HG03108 (cell line): ENCODE data around the gene RPL36.

ENCODE experiments used
- ATAC-seq: cut with Tn5 transposase; IDR thresholded peaks from one replicate; pipeline ENCODE4 v1.9.1; 2021; ENCODE audit warnings: moderate library complexity; ENCODE audit not compliant: unreplicated experiment

RPL36 gene

GRCh38 chr19:5690125-5690954, at the start of gene RPL36:
TSS of gene RPL36 (plus strand) at chr19:5690295. CDS start at chr19:5690508, 213 bp downstream.
- no peak for ATAC-seq

GRCh38 chr19:5641171-5641570, 48.9 kb upstream of the RPL36 start:
- no peak for ATAC-seq

- no peak for ATAC-seq
These were observed 47.9 kb upstream of the RPL36 start for GRCh38 chr19:5642204-5642603.

GRCh38 chr19:5643060-5643459, 47.0 kb upstream of the RPL36 start:
- no peak for ATAC-seq

GRCh38 chr19:5644037-5644436, 46.1 kb upstream of the RPL36 start:
- ATAC-seq, result no peak

GRCh38 chr19:5645409-5645808, 44.7 kb upstream of the RPL36 start:
- no peak for ATAC-seq

- no peak for ATAC-seq
These were observed 43.4 kb upstream of the RPL36 start for GRCh38 chr19:5646703-5647102.

GRCh38 chr19:5648464-5648863, 41.6 kb upstream of the RPL36 start:
- ATAC-seq, result no peak

GRCh38 chr19:5651361-5651760, 38.7 kb upstream of the RPL36 start:
- ATAC-seq, result no peak

GRCh38 chr19:5652261-5652660, 37.8 kb upstream of the RPL36 start:
- ATAC-seq, result no peak

- ATAC-seq, result no peak
These were observed 35.2 kb upstream of the RPL36 start for GRCh38 chr19:5654931-5655330.

- ATAC-seq, result no peak
These were observed 34.7 kb upstream of the RPL36 start for GRCh38 chr19:5655412-5655811.

GRCh38 chr19:5661483-5661882, 28.6 kb upstream of the RPL36 start:
- ATAC-seq, result no peak

- ATAC-seq, result no peak
These were observed 26.2 kb upstream of the RPL36 start for GRCh38 chr19:5663904-5664303.

GRCh38 chr19:5664515-5664914, 25.6 kb upstream of the RPL36 start:
- no peak for ATAC-seq

- no peak for ATAC-seq
These were observed 24.1 kb upstream of the RPL36 start for GRCh38 chr19:5665781-5666513.

- no peak for ATAC-seq
These were observed 23.0 kb upstream of the RPL36 start for GRCh38 chr19:5666921-5667610.

GRCh38 chr19:5667751-5668271, 22.3 kb upstream of the RPL36 start:
- ATAC-seq, result no peak

- ATAC-seq, result no peak
These were observed 20.9 kb upstream of the RPL36 start for GRCh38 chr19:5669212-5669611.

- ATAC-seq, result no peak
These were observed 18.5 kb upstream of the RPL36 start for GRCh38 chr19:5671600-5671999.

GRCh38 chr19:5672708-5673459, 17.2 kb upstream of the RPL36 start:
- no peak for ATAC-seq
